Panc1 (cell line): Measurements from ENCODE around the gene PDE6A. TPM values are rescaled to one million over a fixed set of nuclear protein-coding genes. Genes with fewer than 3 reads are reported as not detected.

Source experiments
- ATAC-seq: fragments of 200-7000 bp; cut with Tn5 transposase; 2 replicates; pipeline ENCODE4 v1.9.1; 2020; ENCODE audit warnings: mild to moderate bottlenecking, moderate library complexity
- BruUV-seq: library from RNA; stranded (reverse); fragments of 400-500 nt; replicated peaks from 2 replicates; lab custom pipeline; 2021; lab: Mats Ljungman, UMichigan
- CTCF ChIA-PET: fragments of 300-600 bp; sonication (Branson Sonifier 250); formaldehyde crosslinking; loops from one replicate; lab custom pipeline; 2022; ENCODE audit warnings: antibody characterized with exemption; lab: Charles Lee
- POLR2A ChIA-PET: fragments of 300-600 bp; sonication (Branson Sonifier 250); formaldehyde crosslinking; loops from one replicate; lab custom pipeline; 2022; ENCODE audit warnings: antibody characterized with exemption; lab: Charles Lee
- DNase-seq: peaks from one replicate; pipeline ENCODE4 v3.0.0-alpha.2; 2010; ENCODE audit warnings: low read depth, low spot score
- H3K27ac ChIP-seq: 2 replicates; pipeline ENCODE4 v1.5.1; 2011; ENCODE audit warnings: mild to moderate bottlenecking, low read length, inconsistent platforms
- H3K27me3 ChIP-seq: fragments of 200-500 bp; sonication (Bioruptor generic); 2 replicates; pipeline ENCODE4 v1.6.0; 2014; ENCODE audit warnings: low read length, inconsistent platforms; ENCODE audit not compliant: control insufficient read depth, insufficient read depth
- H3K36me3 ChIP-seq: fragments of 200-500 bp; sonication (Bioruptor generic); 2 replicates; pipeline ENCODE4 v1.5.1; 2014; ENCODE audit warnings: inconsistent platforms, mild to moderate bottlenecking, low read length, moderate library complexity; ENCODE audit not compliant: control insufficient read depth, insufficient read depth
- H3K4me1 ChIP-seq: 2 replicates; pipeline ENCODE4 v1.5.1; 2011; ENCODE audit warnings: inconsistent platforms, mild to moderate bottlenecking, low read length, moderate library complexity; ENCODE audit not compliant: control insufficient read depth, insufficient read depth
- H3K4me3 ChIP-seq, 2 experiments: 2 replicates each; pipeline ENCODE4 v1.5.1; 2011 to 2012; ENCODE audit warnings: low read depth in 2 of 2, low read length in 2 of 2, mild to moderate bottlenecking in 2 of 2, inconsistent platforms in 1 of 2, moderate library complexity in 1 of 2
- H3K9me3 ChIP-seq: fragments of 200-500 bp; sonication (Bioruptor generic); 2 replicates; pipeline ENCODE4 v1.5.1; 2014; ENCODE audit warnings: low read depth, mild to moderate bottlenecking, inconsistent platforms, low read length, moderate library complexity; ENCODE audit not compliant: control insufficient read depth, insufficient read depth
- POLR2AphosphoS5 ChIP-seq: IDR thresholded peaks from 2 replicates; pipeline ENCODE4 v1.6.1; 2012; ENCODE audit warnings: mild to moderate bottlenecking, low read depth, low read length, moderate library complexity
- SIN3A ChIP-seq: IDR thresholded peaks from 2 replicates; pipeline ENCODE4 v1.6.1; 2012; ENCODE audit warnings: low read depth, mild to moderate bottlenecking, low read length, moderate library complexity, borderline replicate concordance; ENCODE audit not compliant: insufficient read depth
- TCF7L2 ChIP-seq: IDR thresholded peaks from 2 replicates; pipeline ENCODE4 v1.6.1; 2011; ENCODE audit warnings: mild to moderate bottlenecking, low read depth, low read length, inconsistent platforms
- in situ Hi-C: cut with HindIII; loops from 2 replicates; pipeline ENCODE4 v1.10.0; 2016; ENCODE audit warnings: low sequenced_read_pairs, low pct_unique_long_range_greater_than_20kb
- intact Hi-C: fragments of 100-400 bp; cut with micrococcal nuclease; formaldehyde crosslinking; loops from one replicate; pipeline ENCODE4 v1.10.0; 2022; ENCODE audit not compliant: unreplicated experiment
- total RNA-seq: library from RNA; stranded (reverse); gene quantifications from one replicate; pipeline ENCODE4 v1.2.1, GENCODE V29; 2021; ENCODE audit not compliant: unreplicated experiment
- TF ChIP-seq, protein P1 (sequence below), 2 experiments: IDR thresholded peaks; 2 replicates each; pipeline ENCODE4 v1.6.1; 2011 to 2012; ENCODE audit warnings: low read depth in 2 of 2, control low read depth in 1 of 2, low read length in 1 of 2, mild to moderate bottlenecking in 1 of 2, moderate library complexity in 1 of 2; ENCODE audit not compliant: insufficient read depth in 1 of 2
- TF ChIP-seq, protein P2 (sequence below): fragments of 450-650 bp; IDR thresholded peaks from 2 replicates; pipeline ENCODE4 v1.5.1; 2017; ENCODE audit warnings: mild to moderate bottlenecking

PDE6A gene
- total RNA-seq, 1 experiment from 2014 or later: 0.33 TPM

DNA sequence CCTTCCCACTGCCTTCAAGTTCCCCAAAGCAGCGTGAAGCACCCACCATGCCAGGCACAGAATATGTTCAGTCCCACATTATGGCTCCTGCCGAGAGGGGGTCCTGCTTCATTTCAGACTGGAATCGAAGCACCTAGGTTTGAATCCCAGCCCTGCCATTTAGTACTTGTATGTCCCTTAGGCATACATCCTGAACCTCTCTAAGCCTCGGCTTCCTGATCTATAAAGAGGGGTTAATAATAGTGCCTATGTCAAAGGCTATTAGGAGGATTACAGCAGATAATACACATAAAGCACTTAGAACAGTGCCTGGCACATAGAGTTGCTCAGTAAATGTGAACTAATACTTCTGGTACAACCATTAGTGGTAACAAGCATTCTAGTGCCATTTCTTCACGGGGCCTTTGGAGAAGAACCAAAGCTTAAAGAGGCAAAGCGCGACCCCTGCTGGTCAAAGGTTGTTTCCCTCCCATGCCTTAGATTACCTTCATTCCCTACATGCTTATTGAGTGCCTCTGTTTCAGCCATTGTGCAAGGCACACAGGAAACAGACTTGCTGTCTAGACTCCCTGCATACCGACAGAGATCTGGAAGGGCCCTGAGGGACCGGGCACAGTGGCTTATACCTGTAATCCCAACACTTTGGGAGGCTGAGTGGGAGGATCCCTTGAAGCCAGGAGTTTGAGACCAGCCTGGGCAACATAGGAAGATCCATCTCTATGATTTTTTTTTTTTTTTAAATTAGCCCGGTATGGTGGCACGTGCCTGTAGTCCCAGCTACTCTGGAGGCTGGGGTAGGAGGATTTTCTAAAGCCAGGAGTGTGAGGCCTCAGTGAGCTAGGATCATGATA is 116.2 kb downstream of the PDE6A start:
- Histone ChIP-seq H3K9me3 (no peaks in the 10 kb centered on the region), H3K27me3 (no peaks in the 10 kb centered on the region), H3K27ac (no peak overlapping the region), H3K4me1 (no peaks in the 10 kb centered on the region), H3K36me3 (no peaks in the 10 kb centered on the region), H3K4me3 (no peak overlapping the region)
- ChIA-PET POLR2A (interaction anchor here (0.6 kb wide), 1 partner anchor 161 kb away, joined by 3 read pairs; no protein-coding TSS in a partner anchor), CTCF (interaction anchor here (0.6 to 2.3 kb wide), 6 partner anchors 14 to 191 kb away, joined by 3 to 19 read pairs (median 5); no protein-coding TSS in a partner anchor)
- in situ Hi-C loops: loop anchor here (5.0 kb wide), 1 partner anchor 101 kb away; no protein-coding TSS in a partner anchor
- ATAC-seq: peak; percentile 90
- TF ChIP-seq SIN3A (no peak), POLR2AphosphoS5 (no peak), TCF7L2 (no peak)
- TF ChIP-seq, protein P1, sequence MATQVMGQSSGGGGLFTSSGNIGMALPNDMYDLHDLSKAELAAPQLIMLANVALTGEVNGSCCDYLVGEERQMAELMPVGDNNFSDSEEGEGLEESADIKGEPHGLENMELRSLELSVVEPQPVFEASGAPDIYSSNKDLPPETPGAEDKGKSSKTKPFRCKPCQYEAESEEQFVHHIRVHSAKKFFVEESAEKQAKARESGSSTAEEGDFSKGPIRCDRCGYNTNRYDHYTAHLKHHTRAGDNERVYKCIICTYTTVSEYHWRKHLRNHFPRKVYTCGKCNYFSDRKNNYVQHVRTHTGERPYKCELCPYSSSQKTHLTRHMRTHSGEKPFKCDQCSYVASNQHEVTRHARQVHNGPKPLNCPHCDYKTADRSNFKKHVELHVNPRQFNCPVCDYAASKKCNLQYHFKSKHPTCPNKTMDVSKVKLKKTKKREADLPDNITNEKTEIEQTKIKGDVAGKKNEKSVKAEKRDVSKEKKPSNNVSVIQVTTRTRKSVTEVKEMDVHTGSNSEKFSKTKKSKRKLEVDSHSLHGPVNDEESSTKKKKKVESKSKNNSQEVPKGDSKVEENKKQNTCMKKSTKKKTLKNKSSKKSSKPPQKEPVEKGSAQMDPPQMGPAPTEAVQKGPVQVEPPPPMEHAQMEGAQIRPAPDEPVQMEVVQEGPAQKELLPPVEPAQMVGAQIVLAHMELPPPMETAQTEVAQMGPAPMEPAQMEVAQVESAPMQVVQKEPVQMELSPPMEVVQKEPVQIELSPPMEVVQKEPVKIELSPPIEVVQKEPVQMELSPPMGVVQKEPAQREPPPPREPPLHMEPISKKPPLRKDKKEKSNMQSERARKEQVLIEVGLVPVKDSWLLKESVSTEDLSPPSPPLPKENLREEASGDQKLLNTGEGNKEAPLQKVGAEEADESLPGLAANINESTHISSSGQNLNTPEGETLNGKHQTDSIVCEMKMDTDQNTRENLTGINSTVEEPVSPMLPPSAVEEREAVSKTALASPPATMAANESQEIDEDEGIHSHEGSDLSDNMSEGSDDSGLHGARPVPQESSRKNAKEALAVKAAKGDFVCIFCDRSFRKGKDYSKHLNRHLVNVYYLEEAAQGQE (IDR thresholded peaks at IDR 0.05; ENCODE audit: insufficient read depth in 1 of 2, low read depth in 2 of 2, low read length in 1 of 2): no peak
- TF ChIP-seq, protein P2, sequence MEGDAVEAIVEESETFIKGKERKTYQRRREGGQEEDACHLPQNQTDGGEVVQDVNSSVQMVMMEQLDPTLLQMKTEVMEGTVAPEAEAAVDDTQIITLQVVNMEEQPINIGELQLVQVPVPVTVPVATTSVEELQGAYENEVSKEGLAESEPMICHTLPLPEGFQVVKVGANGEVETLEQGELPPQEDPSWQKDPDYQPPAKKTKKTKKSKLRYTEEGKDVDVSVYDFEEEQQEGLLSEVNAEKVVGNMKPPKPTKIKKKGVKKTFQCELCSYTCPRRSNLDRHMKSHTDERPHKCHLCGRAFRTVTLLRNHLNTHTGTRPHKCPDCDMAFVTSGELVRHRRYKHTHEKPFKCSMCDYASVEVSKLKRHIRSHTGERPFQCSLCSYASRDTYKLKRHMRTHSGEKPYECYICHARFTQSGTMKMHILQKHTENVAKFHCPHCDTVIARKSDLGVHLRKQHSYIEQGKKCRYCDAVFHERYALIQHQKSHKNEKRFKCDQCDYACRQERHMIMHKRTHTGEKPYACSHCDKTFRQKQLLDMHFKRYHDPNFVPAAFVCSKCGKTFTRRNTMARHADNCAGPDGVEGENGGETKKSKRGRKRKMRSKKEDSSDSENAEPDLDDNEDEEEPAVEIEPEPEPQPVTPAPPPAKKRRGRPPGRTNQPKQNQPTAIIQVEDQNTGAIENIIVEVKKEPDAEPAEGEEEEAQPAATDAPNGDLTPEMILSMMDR: peak; percentile 88
- no TSS peak for BruUV-seq
- DNase-seq: peak; percentile 77
- intact Hi-C loops: loop anchor here (1.0 kb wide), 1 partner anchor 192 kb away; no protein-coding TSS in a partner anchor

DNA sequence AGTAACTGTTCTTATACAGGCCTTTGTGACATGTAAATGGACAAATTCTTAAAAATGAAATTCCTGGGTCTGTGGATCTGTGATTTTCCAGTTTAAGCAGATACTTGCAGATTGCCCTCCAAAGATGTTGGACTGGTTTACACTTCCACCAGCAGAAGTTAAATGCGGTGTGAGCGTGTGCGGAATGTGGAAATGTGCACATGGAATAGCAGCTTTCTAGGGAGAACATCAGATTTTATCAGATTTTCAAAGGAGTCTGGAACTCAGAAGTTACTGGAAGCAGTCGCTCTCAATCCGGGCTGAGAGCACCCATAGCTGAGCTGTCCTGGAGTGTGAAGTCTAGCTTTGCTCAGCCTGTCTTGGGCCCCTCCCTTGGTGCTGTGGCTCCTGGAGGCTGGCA is 117.0 kb downstream of the PDE6A start:
- no peak for TF ChIP-seq SIN3A
- TF ChIP-seq, protein P1 (IDR thresholded peaks at IDR 0.05; ENCODE audit: insufficient read depth in 1 of 2, low read depth in 2 of 2, low read length in 1 of 2): no peak
- no peak for TF ChIP-seq TCF7L2
- TF ChIP-seq POLR2AphosphoS5: no peak
- TF ChIP-seq, protein P2: no peak
- DNase-seq (no peak), ATAC-seq (no peak)
- no peak overlapping the region for H3K27ac ChIP-seq
- no peaks in the 10 kb centered on the region for H3K36me3 ChIP-seq
- POLR2A ChIA-PET: no interaction called here
- intact Hi-C loops: no loop called here
- CTCF ChIA-PET: interaction anchor here (1.8 to 2.3 kb wide), 2 partner anchors 171 to 191 kb away, joined by 5 to 19 read pairs; no protein-coding TSS in a partner anchor
- no TSS peak for BruUV-seq
- H3K4me3 ChIP-seq: no peak overlapping the region
- H3K4me1 ChIP-seq: no peaks in the 10 kb centered on the region
- in situ Hi-C loops: loop anchor here (5.0 kb wide), 1 partner anchor 100 kb away; no protein-coding TSS in a partner anchor
- no peaks in the 10 kb centered on the region for H3K9me3 ChIP-seq
- H3K27me3 ChIP-seq: no peaks in the 10 kb centered on the region
